Kidney (tissue), 14 donors: ENCODE data around the gene ENAH. TPM values are rescaled to one million over a fixed set of nuclear protein-coding genes. Genes with fewer than 3 reads are reported as not detected.
"Not testable (repeated sequence)": the region's sequence is repeated elsewhere in the genome, so short reads cannot be mapped to it uniquely, and the experiment has no call there.

Source experiments
- DNase-seq, 5 donors: peaks; one replicate each; pipeline ENCODE4 v3.0.0-alpha.2; 2013 to 2020
- FAIRE-seq: peaks from 2 replicates; lab custom pipeline; 2012; peaks lifted over from hg19 to GRCh38; lab: Jason Lieb, UNC
- H3K27ac ChIP-seq, 2 donors: one replicate each; pipeline ENCODE4 v1.7.0; 2013; ENCODE audit warnings: low read depth in 2 of 2, low read length in 2 of 2, inconsistent platforms in 1 of 2
- H3K27me3 ChIP-seq: one replicate; pipeline ENCODE4 v1.7.1; 2013; ENCODE audit warnings: low read length, inconsistent platforms; ENCODE audit not compliant: control insufficient read depth, insufficient read depth
- H3K36me3 ChIP-seq, 3 donors: one replicate each; pipeline versions ENCODE4 v1.7.0 to v1.7.1; 2013; ENCODE audit warnings: low read length in 3 of 3, control low read depth in 1 of 3, inconsistent platforms in 1 of 3; ENCODE audit not compliant: insufficient read depth in 3 of 3, control insufficient read depth in 2 of 3
- H3K4me1 ChIP-seq, 3 donors: one replicate each; pipeline versions ENCODE4 v1.7.0 to v1.7.1; 2013; ENCODE audit warnings: low read length in 3 of 3, inconsistent platforms in 1 of 3, low read depth in 1 of 3; ENCODE audit not compliant: control insufficient read depth in 2 of 3, insufficient read depth in 2 of 3
- H3K4me3 ChIP-seq, 3 donors: one replicate each; pipeline versions ENCODE4 v1.7.0 to v1.8.1; 2013; ENCODE audit warnings: low read length in 3 of 3, control low read depth in 1 of 3, inconsistent platforms in 1 of 3
- H3K9ac ChIP-seq, 3 donors: one replicate each; pipeline versions ENCODE4 v1.7.0 to v1.7.1; 2013; ENCODE audit warnings: low read length in 3 of 3, control low read depth in 1 of 3, inconsistent platforms in 1 of 3
- H3K9me3 ChIP-seq, 3 donors: one replicate each; pipeline versions ENCODE4 v1.7.0 to v1.7.1; 2013; ENCODE audit warnings: low read length in 3 of 3, control low read depth in 1 of 3, inconsistent platforms in 1 of 3; ENCODE audit not compliant: control insufficient read depth in 2 of 3, insufficient read depth in 1 of 3
- CTCF ChIP-seq: IDR thresholded peaks from 3 replicates; pipeline ENCODE4 v1.5.1; 2012; ENCODE audit warnings: mild to moderate bottlenecking, moderate library complexity, borderline replicate concordance; ENCODE audit not compliant: insufficient read depth; ENCODE audit errors: extremely low read depth
- intact Hi-C: fragments of 100-400 bp; cut with DNase I; formaldehyde crosslinking; loops from one replicate; pipeline ENCODE4 v1.11.1; 2022
- polyA plus RNA-seq: library from polyadenylated mRNA; stranded (reverse); fragments of 350-450 nt; fragmentation: Illumina TruSeq; extraction: RNeasy Lipid Tissue Mini Kit (QIAGEN cat#74804); gene quantifications from one replicate; pipeline ENCODE4 v1.2.3, GENCODE V29; 2014; ENCODE audit warnings: low read depth, low replicate concordance; ENCODE audit not compliant: insufficient read depth
- total RNA-seq: library from RNA; stranded (reverse); fragmentation: NEBNext Ultra II Directional; extraction: Animal tissue kit (Norgen Biotek cat#: 25700); gene quantifications from one replicate; pipeline ENCODE4 v1.2.1, GENCODE V29; 2021
- donor health status: control.
- donor health status: control.
- donor health status: control.
- donor health status: control.
- donor health status: control.
- donor health status: DM: yes; HTN: yes; CAD: no.
- donor health status: Normal renal cell carcinoma (clear cell type).

Gene ENAH
- total and polyA plus RNA-seq, 2 donors from 2014 or later = 6.2 to 42.3 TPM

GRCh38 chr1:225660544-225660946 is 7.6 kb upstream of the ENAH start:
- no peak for DNase-seq
- H3K9me3 ChIP-seq = no peaks in the 10 kb centered on the region
- H3K4me1 ChIP-seq = no peaks in the 10 kb centered on the region
- intact Hi-C loops = no loop called here
- no peaks in the 10 kb centered on the region for H3K27me3 ChIP-seq
- no peak for FAIRE-seq
- H3K9ac ChIP-seq = no peak overlapping the region
- no peaks in the 10 kb centered on the region for H3K36me3 ChIP-seq
- no peak overlapping the region for H3K4me3 ChIP-seq
- peak overlapping the region in 1 of 2 donors; percentile 3 for H3K27ac ChIP-seq
- no peak for TF ChIP-seq CTCF

- no peak for DNase-seq
- Histone ChIP-seq H3K27me3 (no peaks in the 10 kb centered on the region), H3K27ac (peak overlapping the region in 1 of 2 donors; percentile 60), H3K9ac (no peak overlapping the region), H3K4me3 (no peak overlapping the region), H3K36me3 (no peaks in the 10 kb centered on the region), H3K9me3 (no peaks in the 10 kb centered on the region), H3K4me1 (peaks cover 0 to 4% (median 3%) of the 10 kb centered on the region in 3 donors)
- intact Hi-C loops = no loop called here
- no peak for FAIRE-seq
- TF ChIP-seq CTCF = no peak
Observed at GRCh38 chr1:225658041-225658440, 5.1 kb upstream of the ENAH start.

- no peak for TF ChIP-seq CTCF
- DNase-seq (no peak), FAIRE-seq (no peak)
- Histone ChIP-seq H3K27ac (peak overlapping the region in 1 of 2 donors; percentile 60), H3K9me3 (no peaks in the 10 kb centered on the region), H3K9ac (no peak overlapping the region), H3K36me3 (no peaks in the 10 kb centered on the region), H3K4me3 (no peak overlapping the region), H3K27me3 (no peaks in the 10 kb centered on the region), H3K4me1 (peaks cover 0 to 4% (median 3%) of the 10 kb centered on the region in 3 donors)
- intact Hi-C loops = no loop called here
Observed at GRCh38 chr1:225657462-225657989, 4.6 kb upstream of the ENAH start.

- H3K9ac ChIP-seq, H3K9me3 ChIP-seq, FAIRE-seq, H3K4me3 ChIP-seq, intact Hi-C loops, H3K27ac ChIP-seq, DNase-seq, H3K27me3 ChIP-seq, H3K4me1 ChIP-seq, H3K36me3 ChIP-seq: not testable (repeated sequence)
Observed at GRCh38 chr1:225656259-225656655, 3.3 kb upstream of the ENAH start.
